Thyroid gland (tissue), 4 donors: ENCODE data around the gene NDUFA12.

Experiments used
- POLR2A ChIP-seq, 2 donors: fragments of 450-650 bp; IDR thresholded peaks; one replicate each; pipeline ENCODE4 v1.6.1; 2017; ENCODE audit warnings: antibody characterized with exemption in 2 of 2, mild to moderate bottlenecking in 2 of 2, moderate library complexity in 1 of 2
- TF ChIP-seq, protein P1 (sequence below), 6 experiments: fragments of 200-600 bp in 3 of 6; fragments of 450-650 bp in 3 of 6; sonication (generic) in 3 of 6; IDR thresholded peaks; one replicate each; pipeline ENCODE4 v1.5.1; 2016 to 2019; ENCODE audit warnings: antibody characterized with exemption in 6 of 6, mild to moderate bottlenecking in 2 of 6, inconsistent platforms in 1 of 6, moderate library complexity in 1 of 6

- TF ChIP-seq, protein P1, sequence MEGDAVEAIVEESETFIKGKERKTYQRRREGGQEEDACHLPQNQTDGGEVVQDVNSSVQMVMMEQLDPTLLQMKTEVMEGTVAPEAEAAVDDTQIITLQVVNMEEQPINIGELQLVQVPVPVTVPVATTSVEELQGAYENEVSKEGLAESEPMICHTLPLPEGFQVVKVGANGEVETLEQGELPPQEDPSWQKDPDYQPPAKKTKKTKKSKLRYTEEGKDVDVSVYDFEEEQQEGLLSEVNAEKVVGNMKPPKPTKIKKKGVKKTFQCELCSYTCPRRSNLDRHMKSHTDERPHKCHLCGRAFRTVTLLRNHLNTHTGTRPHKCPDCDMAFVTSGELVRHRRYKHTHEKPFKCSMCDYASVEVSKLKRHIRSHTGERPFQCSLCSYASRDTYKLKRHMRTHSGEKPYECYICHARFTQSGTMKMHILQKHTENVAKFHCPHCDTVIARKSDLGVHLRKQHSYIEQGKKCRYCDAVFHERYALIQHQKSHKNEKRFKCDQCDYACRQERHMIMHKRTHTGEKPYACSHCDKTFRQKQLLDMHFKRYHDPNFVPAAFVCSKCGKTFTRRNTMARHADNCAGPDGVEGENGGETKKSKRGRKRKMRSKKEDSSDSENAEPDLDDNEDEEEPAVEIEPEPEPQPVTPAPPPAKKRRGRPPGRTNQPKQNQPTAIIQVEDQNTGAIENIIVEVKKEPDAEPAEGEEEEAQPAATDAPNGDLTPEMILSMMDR (IDR thresholded peaks at IDR 0.05): no peak
- no peak for TF ChIP-seq POLR2A (IDR thresholded peaks at IDR 0.05)
Measured at GRCh38 chr12:94951071-94951934, 52.2 kb downstream of the NDUFA12 start.
